K562 (cell line): ENCODE results near the gene EXOC2. TPM values are rescaled to one million over a fixed set of nuclear protein-coding genes. Genes with fewer than 3 reads are reported as not detected.

Experiments used
- ATAC-seq: fragments of 200-7000 bp; cut with Tn5 transposase; 3 replicates; pipeline ENCODE4 v1.9.1; 2020; ENCODE audit warnings: moderate library complexity
- BruUV-seq: library from RNA; stranded (reverse); fragments of 400-500 nt; replicated peaks from 2 replicates; lab custom pipeline; 2021; lab: Mats Ljungman, UMichigan
- CTCF ChIA-PET: fragments of 300-600 bp; formaldehyde crosslinking; extraction: SDS; loops from one replicate; lab custom pipeline; 2021; ENCODE audit warnings: low intra/inter-chr PET ratio; lab: Yijun Ruan, JAX
- POLR2A ChIA-PET: fragments of 300-600, 350-650 bp; sonication (Branson Sonifier 250); formaldehyde crosslinking; extraction: SDS; loops from one replicate; lab custom pipeline; 2021; ENCODE audit warnings: antibody characterized with exemption, inconsistent platforms; lab: Yijun Ruan, JAX
- DNase-seq, 4 experiments: peaks; one replicate each; pipeline versions ENCODE4 v3.0.0 to v3.0.0-alpha.2; 2011 to 2018; ENCODE audit warnings: low spot score in 3 of 4, mixed read lengths in 3 of 4; ENCODE audit errors: extremely low read depth in 1 of 4
- FAIRE-seq: peaks from 2 replicates; lab custom pipeline; 2011; peaks lifted over from hg19 to GRCh38; lab: Jason Lieb, UNC
- H2AFZ ChIP-seq: 2 replicates; pipeline ENCODE4 v1.6.0; 2011; ENCODE audit warnings: low read depth, low read length, control low read depth, inconsistent platforms
- H3K27ac ChIP-seq: fragments of 200-600 bp; 3 replicates; pipeline ENCODE4 v1.8.0; 2011; ENCODE audit warnings: low read depth, mild to moderate bottlenecking, control low read depth, inconsistent platforms, low read length, moderate library complexity, mixed read lengths; ENCODE audit errors: extremely low read depth
- H3K27me3 ChIP-seq, 2 experiments: fragments of 300-600 bp in 1 of 2; 2 replicates in 1 of 2; 3 replicates in 1 of 2; pipeline versions ENCODE4 v1.6.0 to v1.8.0; 2011; ENCODE audit warnings: inconsistent platforms in 2 of 2, low read length in 2 of 2, mild to moderate bottlenecking in 1 of 2, mixed read lengths in 1 of 2, moderate library complexity in 1 of 2; ENCODE audit not compliant: control insufficient read depth in 2 of 2, insufficient read depth in 2 of 2
- H3K36me3 ChIP-seq: fragments of 300-600 bp; 3 replicates; pipeline ENCODE4 v1.8.0; 2011; ENCODE audit warnings: mild to moderate bottlenecking, low read length, inconsistent platforms; ENCODE audit not compliant: control insufficient read depth, insufficient read depth
- H3K4me1 ChIP-seq, 2 experiments: fragments of 200-600 bp in 1 of 2; replicated peaks in 1 of 2; 2 replicates in 1 of 2; 3 replicates in 1 of 2; pipeline versions ENCODE4 v1.5.1 to v1.8.0; 2011; ENCODE audit warnings: inconsistent platforms in 2 of 2, low read length in 2 of 2, mild to moderate bottlenecking in 1 of 2, mixed read lengths in 1 of 2, moderate library complexity in 1 of 2; ENCODE audit not compliant: control insufficient read depth in 2 of 2, insufficient read depth in 2 of 2
- H3K4me2 ChIP-seq: 2 replicates; pipeline ENCODE4 v1.6.1; 2011; ENCODE audit warnings: low read length, control low read depth, inconsistent platforms, mixed read lengths; ENCODE audit not compliant: insufficient read depth
- H3K4me3 ChIP-seq: fragments of 200-600 bp; sonication (generic), shearing (Covaris generic); 2 replicates; pipeline ENCODE4 v1.5.1; 2016; ENCODE audit warnings: control low read depth, inconsistent platforms
- H3K79me2 ChIP-seq: fragments of 200-600 bp; 3 replicates; pipeline ENCODE4 v1.8.0; 2011; ENCODE audit warnings: low read length, inconsistent platforms; ENCODE audit not compliant: control insufficient read depth, insufficient read depth
- H3K9ac ChIP-seq, 2 experiments: 2 replicates each; pipeline versions ENCODE4 v1.6.0 to v1.6.1; 2011; ENCODE audit warnings: low read depth in 2 of 2, low read length in 2 of 2, control low read depth in 1 of 2, inconsistent platforms in 1 of 2, mild to moderate bottlenecking in 1 of 2, mixed read lengths in 1 of 2; ENCODE audit not compliant: insufficient read depth in 1 of 2
- H3K9me1 ChIP-seq: one replicate; pipeline ENCODE4 v1.6.0; 2011; ENCODE audit warnings: inconsistent platforms, mild to moderate bottlenecking, low read length, moderate library complexity; ENCODE audit not compliant: control insufficient read depth, insufficient read depth
- H3K9me3 ChIP-seq: replicated peaks from 2 replicates; pipeline ENCODE4 v1.5.1; 2011; ENCODE audit warnings: low read depth, low read length, inconsistent platforms; ENCODE audit not compliant: control insufficient read depth, insufficient read depth
- H4K20me1 ChIP-seq: replicated peaks from 2 replicates; pipeline ENCODE4 v1.6.1; 2011; ENCODE audit warnings: low read length, inconsistent platforms, mixed read lengths; ENCODE audit not compliant: control insufficient read depth, insufficient read depth
- ARID1B ChIP-seq: fragments of 450-650 bp; IDR thresholded peaks from 2 replicates; pipeline ENCODE4 v1.6.1; 2016; ENCODE audit warnings: antibody characterized with exemption, mild to moderate bottlenecking, inconsistent platforms
- CBFA2T2 ChIP-seq: fragments of 450-650 bp; conservative IDR thresholded peaks from 2 replicates; pipeline ENCODE4 v1.6.1; 2017; ENCODE audit warnings: mild to moderate bottlenecking
- CBFA2T3 ChIP-seq: fragments of 450-650 bp; IDR thresholded peaks from 2 replicates; pipeline ENCODE4 v1.6.1; 2017
- DDX20 ChIP-seq: fragments of 450-650 bp; IDR thresholded peaks from 2 replicates; pipeline ENCODE4 v1.6.1; 2016; ENCODE audit warnings: missing genetic modification characterization, low read depth, mild to moderate bottlenecking, missing compliant biosample characterization, moderate library complexity
- DPF2 ChIP-seq: fragments of 450-650 bp; IDR thresholded peaks from 2 replicates; pipeline ENCODE4 v1.6.1; 2016
- FOXA3 ChIP-seq, 2 experiments: fragments of 450-650 bp in 1 of 2; sonication (generic) in 1 of 2; formaldehyde crosslinking; IDR thresholded peaks in 1 of 2; conservative IDR thresholded peaks in 1 of 2; 2 replicates each; pipeline versions ENCODE4 v1.4.0 to v1.8.0; 2020 to 2022; ENCODE audit warnings: mild to moderate bottlenecking in 2 of 2, missing genetic modification reagents in 1 of 2
- POLR2B ChIP-seq: fragments of 450-650 bp; IDR thresholded peaks from 2 replicates; pipeline ENCODE4 v1.6.1; 2018; ENCODE audit warnings: low read depth; ENCODE audit not compliant: partially characterized antibody
- SOX6 ChIP-seq: fragments of 450-650 bp; IDR thresholded peaks from 2 replicates; pipeline ENCODE4 v1.6.1; 2014; ENCODE audit warnings: mild to moderate bottlenecking
- TAL1 ChIP-seq: fragments of 450-650 bp; IDR thresholded peaks from 2 replicates; pipeline ENCODE4 v1.6.1; 2016; ENCODE audit warnings: mild to moderate bottlenecking
- TCF3 ChIP-seq: sonication (generic); formaldehyde crosslinking; IDR thresholded peaks from 2 replicates; pipeline ENCODE4 v1.4.0; 2020; ENCODE audit warnings: mild to moderate bottlenecking, missing genetic modification reagents
- ZNF277 ChIP-seq: fragments of 250-450 bp; sonication (Bioruptor Pico); IDR thresholded peaks from 2 replicates; pipeline ENCODE4 v1.8.0; 2022; ENCODE audit warnings: inconsistent platforms, mild to moderate bottlenecking, moderate library complexity, borderline replicate concordance
- ZNF79 ChIP-seq: fragments of 250-450 bp; sonication (Bioruptor Pico); IDR thresholded peaks from 2 replicates; pipeline ENCODE4 v1.4.0; 2020; ENCODE audit warnings: low read depth, mild to moderate bottlenecking, moderate library complexity
- WGBS: fragments of 100-300 bp; shearing (Covaris generic); methylation state at CpG from one replicate; pipeline ENCODE4 v1.1.6; 2016; ENCODE audit warnings: low coverage, mixed read lengths; ENCODE audit not compliant: insufficient coverage; ENCODE audit errors: missing lambda C conversion rate; 5-methylcytosine and 5-hydroxymethylcytosine counted together
- in situ Hi-C: fragments of 300-500 bp; cut with MboI; formaldehyde crosslinking; loops from 4 replicates; pipeline ENCODE4 v1.15.0; 2018; ENCODE audit warnings: inconsistent platforms, mixed read lengths
- intact Hi-C: fragments of 100-400 bp; cut with micrococcal nuclease; formaldehyde crosslinking; loops from 2 replicates; pipeline ENCODE4 v1.14.2; 2022
- polyA plus RNA-seq, 8 experiments: library from polyadenylated mRNA; depleted of rRNA in 4 of 8; stranded (reverse) in 5 of 8; unstranded in 3 of 8; fragments of >200 nt; fragmentation: Nextera tagmentation in 2 of 8; fragmentation: Illumina TruSeq in 1 of 8; extraction: Ambion mirVana in 2 of 8; extraction: Trizol in 1 of 8; gene quantifications; 2 replicates each; pipeline versions ENCODE4 v1.2.1 to v1.2.3, GENCODE V29; 2011 to 2014; ENCODE audit warnings: inconsistent platforms in 1 of 8, missing spikeins in 1 of 8
- total RNA-seq, 7 experiments: library from RNA; depleted of rRNA in 6 of 7; stranded (reverse); fragments of >200 nt in 6 of 7; fragmentation: Illumina TruSeq in 2 of 7; extraction: Trizol in 2 of 7; gene quantifications; 2 replicates each; pipeline versions ENCODE4 v1.2.1 to v1.2.3, GENCODE V29; 2011 to 2021; ENCODE audit warnings: low replicate concordance in 1 of 7

Gene EXOC2
- total and polyA plus RNA-seq, 9 of the 15 experiments (the other 6 are each of a cell fraction or from before 2014, with no cell fraction given): 12.2 to 30.2 (median 24.2) TPM

DNA sequence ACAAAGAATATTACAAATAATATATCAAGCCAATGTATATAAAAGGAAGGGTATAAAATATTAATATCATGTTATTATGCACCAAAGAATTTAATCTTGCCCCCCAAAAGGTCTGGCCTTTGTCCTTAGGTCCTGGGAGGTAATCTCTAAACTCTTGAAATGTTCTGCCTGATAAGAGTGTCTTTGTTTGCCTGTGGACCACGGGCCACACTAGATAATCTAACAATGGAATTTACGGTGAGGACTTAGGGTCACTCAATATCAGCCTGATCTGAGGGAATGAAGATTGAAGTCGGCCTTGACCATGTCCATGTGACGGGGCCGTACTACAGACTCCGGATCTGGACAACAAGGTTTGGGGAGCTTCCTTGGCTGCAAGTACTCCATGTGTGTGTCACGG, 79.0 kb downstream of the EXOC2 start:
- peaks cover 18% of the 10 kb centered on the region; the same call in 2 of the 3 replicates for H3K36me3 ChIP-seq
- peaks cover 0 to 5% of the 10 kb centered on the region in 2 experiments; a peak in 3 of 5 replicates for H3K4me1 ChIP-seq
- no peaks in the 10 kb centered on the region for H4K20me1 ChIP-seq
- ChIA-PET POLR2A (interaction anchor here (1.4 kb wide), 1 partner anchor 17 kb away, joined by 4 read pairs; no protein-coding TSS in a partner anchor), CTCF (no interaction called here)
- TF ChIP-seq POLR2B (no peak), FOXA3 (CRISPR knock-in tag; conservative IDR thresholded peaks at IDR 0.05 in 1 of 2, IDR thresholded peaks at IDR 0.05 in 1 of 2) (peak in 1 of 2 experiments; percentile 60; a peak in 2 of 4 replicates), ZNF277 (no peak), DPF2 (peak; percentile 26; the same call in 1 of the 2 replicates), TCF3 (CRISPR knock-in tag) (peak; percentile 29; the same call in 1 of the 2 replicates), CBFA2T2 (peak; percentile 39), TAL1 (peak; percentile 44; the same call in 1 of the 2 replicates), DDX20 (tag) (no peak), SOX6 (peak; percentile 66), CBFA2T3 (peak; percentile 70), ARID1B (peak; percentile 43; the same call in 1 of the 2 replicates), ZNF79 (CRISPR knock-in tag) (no peak)
- no peak overlapping the region for H3K9ac ChIP-seq
- no TSS peak for BruUV-seq
- H3K79me2 ChIP-seq: no peaks in the 10 kb centered on the region
- H3K9me3 ChIP-seq: no peaks in the 10 kb centered on the region
- in situ Hi-C loops (no loop called here), intact Hi-C loops (no loop called here)
- FAIRE-seq (peak; percentile 40), DNase-seq (peak in 1 of 4 experiments; percentile 20), ATAC-seq (peak; percentile 27; the same call in 2 of the 3 replicates)
- H3K27ac ChIP-seq: no peak overlapping the region
- no peak overlapping the region for H3K4me3 ChIP-seq
- H3K27me3 ChIP-seq: no peaks in the 10 kb centered on the region
- 32% methylated on average over 7 of the region's 7 CpGs for WGBS
- H2AFZ ChIP-seq: no peak overlapping the region; the same call in 1 of the 2 replicates
- H3K9me1 ChIP-seq: peaks cover 3% of the 10 kb centered on the region
- H3K4me2 ChIP-seq: no peak overlapping the region; the same call in 1 of the 2 replicates
